Measurements from ENCODE around the gene OR13C5. TPM values are rescaled to one million over a fixed set of nuclear protein-coding genes. Genes with fewer than 3 reads are reported as not detected.

The OR13C5 gene
- total and polyA plus RNA-seq, 2 of the 13 experiments (the other 11 are each of a cell fraction or from before 2014, with no cell fraction given): not detected

DNA sequence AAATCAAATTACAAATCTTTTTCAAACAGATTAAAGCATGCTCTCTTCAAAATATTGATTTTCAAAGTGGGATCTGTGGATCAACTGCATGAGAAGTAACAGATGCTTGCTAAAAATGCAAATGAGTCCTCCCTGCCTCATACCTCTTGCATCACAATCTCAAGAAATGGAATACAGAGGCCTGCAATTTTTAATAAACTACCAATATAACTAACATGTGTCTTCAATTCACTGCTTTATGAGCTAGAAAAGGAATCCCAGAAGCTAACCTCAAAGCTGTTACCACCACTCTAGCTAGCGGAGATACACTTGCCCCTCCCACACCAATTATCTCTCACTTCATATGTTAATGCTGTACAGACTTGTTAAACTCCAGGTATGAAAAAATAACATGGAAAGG lies 9.6 kb downstream of the OR13C5 start:
- H3K9me3 ChIP-seq (ENCODE audit: low read length): no peaks in the 10 kb centered on the region
- H3K9ac ChIP-seq (ENCODE audit: insufficient read depth, low read depth, low read length): no peak overlapping the region
- FAIRE-seq (no peak), ATAC-seq (no peak), DNase-seq (ENCODE audit: low spot score) (no peak)
- ChIA-PET POLR2A (no interaction called here), CTCF (ENCODE audit: low intra/inter-chr PET ratio, low total read pairs) (no interaction called here)
- 0% methylated on average over 1 of the region's 1 CpG for WGBS (ENCODE audit: low lambda C conversion rate)
- H3K79me2 ChIP-seq (ENCODE audit: insufficient read depth, low read length): no peaks in the 10 kb centered on the region
- no peaks in the 10 kb centered on the region for H3K4me1 ChIP-seq (ENCODE audit: insufficient read depth, low read length)
- H3K36me3 ChIP-seq (replicated peaks in 1 of 2; ENCODE audit: control insufficient read depth in 1 of 2, insufficient read depth in 2 of 2, low read length in 2 of 2): no peaks in the 10 kb centered on the region
- no peak overlapping the region for H2AFZ ChIP-seq (ENCODE audit: low read length)
- TF ChIP-seq, protein P1, sequence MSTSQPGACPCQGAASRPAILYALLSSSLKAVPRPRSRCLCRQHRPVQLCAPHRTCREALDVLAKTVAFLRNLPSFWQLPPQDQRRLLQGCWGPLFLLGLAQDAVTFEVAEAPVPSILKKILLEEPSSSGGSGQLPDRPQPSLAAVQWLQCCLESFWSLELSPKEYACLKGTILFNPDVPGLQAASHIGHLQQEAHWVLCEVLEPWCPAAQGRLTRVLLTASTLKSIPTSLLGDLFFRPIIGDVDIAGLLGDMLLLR (CRISPR knock-in tag; IDR thresholded peaks at IDR 0.05): no peak
- TF ChIP-seq ZNF557 (CRISPR knock-in tag; IDR thresholded peaks at IDR 0.05) (no peak), ZNF256 (CRISPR knock-in tag; conservative IDR thresholded peaks at IDR 0.05) (no peak), ZNF747 (CRISPR knock-in tag; IDR thresholded peaks at IDR 0.05; ENCODE audit: borderline replicate concordance) (no peak)
- TF ChIP-seq, protein P2, sequence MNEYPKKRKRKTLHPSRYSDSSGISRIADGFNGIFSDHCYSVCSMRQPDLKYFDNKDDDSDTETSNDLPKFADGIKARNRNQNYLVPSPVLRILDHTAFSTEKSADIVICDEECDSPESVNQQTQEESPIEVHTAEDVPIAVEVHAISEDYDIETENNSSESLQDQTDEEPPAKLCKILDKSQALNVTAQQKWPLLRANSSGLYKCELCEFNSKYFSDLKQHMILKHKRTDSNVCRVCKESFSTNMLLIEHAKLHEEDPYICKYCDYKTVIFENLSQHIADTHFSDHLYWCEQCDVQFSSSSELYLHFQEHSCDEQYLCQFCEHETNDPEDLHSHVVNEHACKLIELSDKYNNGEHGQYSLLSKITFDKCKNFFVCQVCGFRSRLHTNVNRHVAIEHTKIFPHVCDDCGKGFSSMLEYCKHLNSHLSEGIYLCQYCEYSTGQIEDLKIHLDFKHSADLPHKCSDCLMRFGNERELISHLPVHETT (CRISPR knock-in tag; conservative IDR thresholded peaks at IDR 0.05): no peak
- TF ChIP-seq, protein P3, sequence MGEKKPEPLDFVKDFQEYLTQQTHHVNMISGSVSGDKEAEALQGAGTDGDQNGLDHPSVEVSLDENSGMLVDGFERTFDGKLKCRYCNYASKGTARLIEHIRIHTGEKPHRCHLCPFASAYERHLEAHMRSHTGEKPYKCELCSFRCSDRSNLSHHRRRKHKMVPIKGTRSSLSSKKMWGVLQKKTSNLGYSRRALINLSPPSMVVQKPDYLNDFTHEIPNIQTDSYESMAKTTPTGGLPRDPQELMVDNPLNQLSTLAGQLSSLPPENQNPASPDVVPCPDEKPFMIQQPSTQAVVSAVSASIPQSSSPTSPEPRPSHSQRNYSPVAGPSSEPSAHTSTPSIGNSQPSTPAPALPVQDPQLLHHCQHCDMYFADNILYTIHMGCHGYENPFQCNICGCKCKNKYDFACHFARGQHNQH (CRISPR knock-in tag; IDR thresholded peaks at IDR 0.05): no peak
- no peaks in the 10 kb centered on the region for H4K20me1 ChIP-seq (ENCODE audit: insufficient read depth, low read length)
- no peaks in the 10 kb centered on the region for H3K27me3 ChIP-seq (ENCODE audit: control insufficient read depth in 1 of 2, insufficient read depth in 2 of 2, low read length in 2 of 2)
- in situ Hi-C loops (cut with HindIII; ENCODE audit: extremely low pct_ligation_motif_present, low pct_unique_long_range_greater_than_20kb): no loop called here
- no TSS peak for BruUV-seq (replicated peaks)
- no peak overlapping the region for H3K4me3 ChIP-seq (replicated peaks in 1 of 3; ENCODE audit: insufficient read depth in 1 of 3, low read depth in 2 of 3, low read length in 3 of 3)
- no peak overlapping the region for H3K4me2 ChIP-seq (ENCODE audit: low read depth, low read length)
- H3K27ac ChIP-seq (ENCODE audit: extremely low read length, insufficient read depth, low read length): no peak overlapping the region
- intact Hi-C loops (cut with micrococcal nuclease; ENCODE audit: unreplicated experiment): loop anchor here (5.0 kb wide), 1 partner anchor 47 kb away; no protein-coding TSS in a partner anchor

All from HepG2 (cell line).